H9 (cell line): ENCODE measurements around the gene IGF2R. TPM values are rescaled to one million over a fixed set of nuclear protein-coding genes. Genes with fewer than 3 reads are reported as not detected.

Experiments used
- DNase-seq: peaks from one replicate; pipeline ENCODE4 v3.0.0-alpha.2; 2017
- H2AFZ ChIP-seq: one replicate; pipeline ENCODE4 v1.6.1; 2013; ENCODE audit warnings: mild to moderate bottlenecking, low read length, control low read depth, moderate library complexity
- H2AK5ac ChIP-seq: 2 replicates; pipeline ENCODE4 v1.6.1; 2013; ENCODE audit warnings: low read length, control low read depth, mixed read lengths; ENCODE audit not compliant: insufficient read length
- H2BK120ac ChIP-seq: one replicate; pipeline ENCODE4 v1.6.1; 2013; ENCODE audit warnings: low read depth, mild to moderate bottlenecking, low read length, control low read depth, inconsistent platforms; ENCODE audit not compliant: poor library complexity, severe bottlenecking
- H2BK12ac ChIP-seq: 2 replicates; pipeline ENCODE4 v1.6.1; 2013; ENCODE audit warnings: low read length, control low read depth, mixed read lengths, low read depth; ENCODE audit not compliant: insufficient read length
- H2BK15ac ChIP-seq: 2 replicates; pipeline ENCODE4 v1.6.1; 2013; ENCODE audit warnings: low read depth, low read length, control low read depth
- H2BK20ac ChIP-seq: one replicate; pipeline ENCODE4 v1.6.1; 2013; ENCODE audit warnings: low read depth, mild to moderate bottlenecking, low read length, control low read depth, inconsistent platforms; ENCODE audit not compliant: poor library complexity, severe bottlenecking
- H2BK5ac ChIP-seq: 2 replicates; pipeline ENCODE4 v1.6.1; 2013; ENCODE audit warnings: low read length, control low read depth, mixed read lengths; ENCODE audit not compliant: insufficient read length
- H3K14ac ChIP-seq: 2 replicates; pipeline ENCODE4 v1.6.1; 2013; ENCODE audit warnings: low read length, control low read depth; ENCODE audit not compliant: insufficient read depth
- H3K18ac ChIP-seq: 2 replicates; pipeline ENCODE4 v1.6.1; 2013; ENCODE audit warnings: low read depth, mild to moderate bottlenecking, mixed read lengths, low read length, control low read depth; ENCODE audit not compliant: insufficient read length
- H3K23ac ChIP-seq: 2 replicates; pipeline ENCODE4 v1.6.1; 2013; ENCODE audit warnings: low read length, control low read depth, mixed read lengths, low read depth; ENCODE audit not compliant: insufficient read length
- H3K23me2 ChIP-seq: 2 replicates; pipeline ENCODE4 v1.6.1; 2013; ENCODE audit warnings: low read depth, mild to moderate bottlenecking, mixed read lengths, low read length, control low read depth; ENCODE audit not compliant: insufficient read length, poor library complexity, severe bottlenecking
- H3K27ac ChIP-seq: 2 replicates; pipeline ENCODE4 v1.5.1; 2013; ENCODE audit warnings: low read length, control low read depth, mixed read lengths, low read depth; ENCODE audit not compliant: insufficient read length
- H3K27me3 ChIP-seq: 2 replicates; pipeline ENCODE4 v1.6.1; 2013; ENCODE audit warnings: low read length, control low read depth, inconsistent platforms; ENCODE audit not compliant: insufficient read depth
- H3K4ac ChIP-seq: 2 replicates; pipeline ENCODE4 v1.6.1; 2013; ENCODE audit warnings: low read depth, mild to moderate bottlenecking, control low read depth, inconsistent platforms, low read length, moderate library complexity
- H3K4me1 ChIP-seq: 2 replicates; pipeline ENCODE4 v1.6.1; 2013; ENCODE audit warnings: low read length, control low read depth, inconsistent platforms; ENCODE audit not compliant: insufficient read depth
- H3K4me2 ChIP-seq: 2 replicates; pipeline ENCODE4 v1.6.1; 2013; ENCODE audit warnings: low read length, control low read depth, mixed read lengths; ENCODE audit not compliant: insufficient read length, insufficient read depth
- H3K56ac ChIP-seq: 2 replicates; pipeline ENCODE4 v1.6.1; 2013; ENCODE audit warnings: low read depth, mild to moderate bottlenecking, mixed read lengths, low read length, control low read depth; ENCODE audit not compliant: insufficient read length
- H3K79me1 ChIP-seq: 2 replicates; pipeline ENCODE4 v1.6.1; 2013; ENCODE audit warnings: low read depth, mild to moderate bottlenecking, moderate library complexity, low read length, control low read depth, inconsistent platforms; ENCODE audit not compliant: insufficient read depth, poor library complexity, severe bottlenecking
- H3K79me2 ChIP-seq: 2 replicates; pipeline ENCODE4 v1.6.1; 2013; ENCODE audit warnings: low read length, control low read depth, inconsistent platforms; ENCODE audit not compliant: insufficient read depth
- H3K9ac ChIP-seq: 2 replicates; pipeline ENCODE4 v1.6.1; 2013; ENCODE audit warnings: low read length, control low read depth, mixed read lengths; ENCODE audit not compliant: insufficient read length; ENCODE audit errors: extremely low read depth
- H3K9me3 ChIP-seq: one replicate; pipeline ENCODE4 v1.6.1; 2013; ENCODE audit warnings: low read depth, low read length, inconsistent platforms; ENCODE audit not compliant: control insufficient read depth
- H3T11ph ChIP-seq: one replicate; pipeline ENCODE4 v1.6.1; 2013; ENCODE audit warnings: mild to moderate bottlenecking, low read length, control low read depth, inconsistent platforms
- H4K20me1 ChIP-seq: one replicate; pipeline ENCODE4 v1.6.1; 2013; ENCODE audit not compliant: control insufficient read depth, insufficient read length, insufficient read depth
- H4K5ac ChIP-seq: 2 replicates; pipeline ENCODE4 v1.6.1; 2013; ENCODE audit warnings: low read depth, mild to moderate bottlenecking, mixed read lengths, low read length, control low read depth; ENCODE audit not compliant: insufficient read length
- H4K8ac ChIP-seq: replicated peaks from 2 replicates; pipeline ENCODE4 v1.6.1; 2013; ENCODE audit warnings: low read length, control low read depth, mixed read lengths, low read depth; ENCODE audit not compliant: insufficient read length
- H4K91ac ChIP-seq: 2 replicates; pipeline ENCODE4 v1.6.1; 2013; ENCODE audit warnings: low read depth, mild to moderate bottlenecking, moderate library complexity, mixed read lengths, low read length, control low read depth; ENCODE audit not compliant: insufficient read length
- H3K27ac Mint-ChIP-seq, 3 experiments: 2 replicates in 2 of 3; 3 replicates in 1 of 3; pipeline ENCODE4 v1.8.0; 2020 to 2021; ENCODE audit warnings: mixed read lengths in 3 of 3, mild to moderate bottlenecking in 1 of 3, moderate library complexity in 1 of 3
- H3K27me3 Mint-ChIP-seq: 2 replicates; pipeline ENCODE4 v1.8.0; 2021; ENCODE audit warnings: low read depth, mild to moderate bottlenecking, moderate library complexity, mixed read lengths
- H3K36me3 Mint-ChIP-seq, 3 experiments: 2 replicates in 2 of 3; 3 replicates in 1 of 3; pipeline ENCODE4 v1.8.0; 2020 to 2021; ENCODE audit warnings: low read depth in 3 of 3, mixed read lengths in 3 of 3; ENCODE audit not compliant: insufficient read depth in 1 of 3
- H3K4me1 Mint-ChIP-seq, 2 experiments: 2 replicates each; pipeline ENCODE4 v1.8.0; 2020; ENCODE audit warnings: mixed read lengths in 2 of 2
- H3K4me3 Mint-ChIP-seq, 2 experiments: 2 replicates in 1 of 2; 3 replicates in 1 of 2; pipeline ENCODE4 v1.8.0; 2020 to 2021; ENCODE audit warnings: mild to moderate bottlenecking in 2 of 2, mixed read lengths in 2 of 2, moderate library complexity in 1 of 2
- H3K9me3 Mint-ChIP-seq, 2 experiments: 2 replicates in 1 of 2; 3 replicates in 1 of 2; pipeline ENCODE4 v1.8.0; 2020; ENCODE audit warnings: mild to moderate bottlenecking in 2 of 2, mixed read lengths in 2 of 2, moderate library complexity in 1 of 2
- WGBS: extraction: QIAGEN DNeasy Blood & Tissue Kit; methylation state at CpG from one replicate; pipeline ENCODE4 v1.1.7; 2013; ENCODE audit warnings: missing lambda C conversion rate, low lambda C conversion rate, mixed read lengths; ENCODE audit not compliant: insufficient read length; ENCODE audit errors: extremely low coverage; 5-methylcytosine and 5-hydroxymethylcytosine counted together
- total RNA-seq: library from RNA; stranded (reverse); gene quantifications from 2 replicates; pipeline ENCODE4 v1.2.1, GENCODE V29; 2021
- TF ChIP-seq, protein P1 (sequence below): fragments of 200-600 bp; sonication (generic); conservative IDR thresholded peaks from 3 replicates; pipeline ENCODE4 v1.8.0; 2021; ENCODE audit warnings: antibody characterized with exemption, mild to moderate bottlenecking

The IGF2R gene
- total RNA-seq, 1 experiment from 2014 or later: 66.7 TPM

DNA sequence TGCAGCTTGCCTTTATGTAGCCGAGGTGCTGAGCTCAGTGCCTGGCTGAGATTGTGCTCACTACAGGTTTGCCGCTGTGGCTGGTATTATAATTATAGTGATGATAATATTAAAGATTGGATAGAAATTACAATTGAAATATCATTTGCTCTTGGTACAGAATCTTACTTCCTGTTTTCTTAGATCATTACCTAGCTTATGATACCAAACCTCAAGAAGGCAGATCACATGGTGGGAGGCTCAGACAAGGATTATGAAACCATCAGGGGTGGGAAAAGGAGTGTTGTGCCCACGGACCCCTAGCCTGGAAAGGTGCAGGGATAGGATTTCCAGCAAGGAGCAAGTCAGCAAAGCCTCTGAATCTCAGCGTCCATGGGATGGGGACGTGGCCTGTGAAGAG lies 70.6 kb downstream of the IGF2R start:
- no peak overlapping the region for H3K9ac ChIP-seq
- H3K4me3 Mint-ChIP-seq: no peak overlapping the region
- H3K9me3 ChIP-seq: no peaks in the 10 kb centered on the region
- H2AK5ac ChIP-seq: no peak overlapping the region
- no peak overlapping the region for H4K91ac ChIP-seq
- no peaks in the 10 kb centered on the region for H3K79me1 ChIP-seq
- H3K27ac Mint-ChIP-seq: peak overlapping the region in 1 of 3 experiments; percentile 49; a peak in 2 of 7 replicates
- H3K56ac ChIP-seq: no peak overlapping the region
- H2BK15ac ChIP-seq: no peak overlapping the region
- H3K79me2 ChIP-seq: no peaks in the 10 kb centered on the region
- H4K20me1 ChIP-seq: no peaks in the 10 kb centered on the region
- no peaks in the 10 kb centered on the region for H3K4me1 ChIP-seq
- H3K4me2 ChIP-seq: no peak overlapping the region
- no peak overlapping the region for H3K23ac ChIP-seq
- H4K8ac ChIP-seq: no peak overlapping the region
- DNase-seq: no peak
- no peak overlapping the region for H3K27ac ChIP-seq
- H2BK20ac ChIP-seq: no peak overlapping the region
- no peaks in the 10 kb centered on the region for H3K9me3 Mint-ChIP-seq
- TF ChIP-seq, protein P1, sequence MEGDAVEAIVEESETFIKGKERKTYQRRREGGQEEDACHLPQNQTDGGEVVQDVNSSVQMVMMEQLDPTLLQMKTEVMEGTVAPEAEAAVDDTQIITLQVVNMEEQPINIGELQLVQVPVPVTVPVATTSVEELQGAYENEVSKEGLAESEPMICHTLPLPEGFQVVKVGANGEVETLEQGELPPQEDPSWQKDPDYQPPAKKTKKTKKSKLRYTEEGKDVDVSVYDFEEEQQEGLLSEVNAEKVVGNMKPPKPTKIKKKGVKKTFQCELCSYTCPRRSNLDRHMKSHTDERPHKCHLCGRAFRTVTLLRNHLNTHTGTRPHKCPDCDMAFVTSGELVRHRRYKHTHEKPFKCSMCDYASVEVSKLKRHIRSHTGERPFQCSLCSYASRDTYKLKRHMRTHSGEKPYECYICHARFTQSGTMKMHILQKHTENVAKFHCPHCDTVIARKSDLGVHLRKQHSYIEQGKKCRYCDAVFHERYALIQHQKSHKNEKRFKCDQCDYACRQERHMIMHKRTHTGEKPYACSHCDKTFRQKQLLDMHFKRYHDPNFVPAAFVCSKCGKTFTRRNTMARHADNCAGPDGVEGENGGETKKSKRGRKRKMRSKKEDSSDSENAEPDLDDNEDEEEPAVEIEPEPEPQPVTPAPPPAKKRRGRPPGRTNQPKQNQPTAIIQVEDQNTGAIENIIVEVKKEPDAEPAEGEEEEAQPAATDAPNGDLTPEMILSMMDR: no peak
- no peak overlapping the region for H3K18ac ChIP-seq
- no peaks in the 10 kb centered on the region; the same call in 1 of the 2 replicates for H3K27me3 ChIP-seq
- no peaks in the 10 kb centered on the region for H3K4me1 Mint-ChIP-seq
- peaks cover 34 to 67% (median 60%) of the 10 kb centered on the region in 3 experiments; a peak in 6 of 7 replicates for H3K36me3 Mint-ChIP-seq
- no peaks in the 10 kb centered on the region for H3K23me2 ChIP-seq
- no peak overlapping the region for H2BK12ac ChIP-seq
- no peak overlapping the region for H2AFZ ChIP-seq
- H2BK120ac ChIP-seq: no peak overlapping the region
- H3K27me3 Mint-ChIP-seq: no peaks in the 10 kb centered on the region
- H3K4ac ChIP-seq: no peak overlapping the region
- no peak overlapping the region for H3K14ac ChIP-seq
- H2BK5ac ChIP-seq: no peak overlapping the region
- no peak overlapping the region for H3T11ph ChIP-seq
- H4K5ac ChIP-seq: no peak overlapping the region
- WGBS: no CpG with 5 or more reads among the region's 5 CpGs
